CD1c-positive myeloid dendritic cell (primary cell): ENCODE data around the gene PPP2R3A.

ENCODE experiments used
- DNase-seq: peaks from one replicate; pipeline ENCODE4 v3.0.0-alpha.2; 2016; ENCODE audit errors: extremely low spot score

PPP2R3A gene

DNA sequence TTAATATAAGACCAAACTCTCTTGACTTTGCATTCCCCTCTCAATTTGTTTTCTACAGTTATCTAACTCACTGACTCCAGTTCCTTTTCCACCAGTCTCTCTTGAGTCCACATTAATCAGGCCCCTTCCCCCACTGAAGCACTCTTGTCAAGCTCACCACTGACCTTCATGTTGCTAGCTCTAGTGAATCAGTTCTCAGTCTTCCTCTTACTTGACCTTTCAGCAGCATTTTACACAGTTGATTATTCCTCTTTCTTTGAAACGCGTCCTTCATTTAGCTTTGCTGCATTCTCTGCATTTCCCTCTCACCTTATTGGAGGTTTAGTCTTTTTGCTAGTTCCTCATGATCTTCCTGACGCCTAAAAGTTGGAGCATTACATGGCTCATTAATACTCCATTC is 8.3 kb downstream of the PPP2R3A start:
- DNase-seq, result no peak

DNA sequence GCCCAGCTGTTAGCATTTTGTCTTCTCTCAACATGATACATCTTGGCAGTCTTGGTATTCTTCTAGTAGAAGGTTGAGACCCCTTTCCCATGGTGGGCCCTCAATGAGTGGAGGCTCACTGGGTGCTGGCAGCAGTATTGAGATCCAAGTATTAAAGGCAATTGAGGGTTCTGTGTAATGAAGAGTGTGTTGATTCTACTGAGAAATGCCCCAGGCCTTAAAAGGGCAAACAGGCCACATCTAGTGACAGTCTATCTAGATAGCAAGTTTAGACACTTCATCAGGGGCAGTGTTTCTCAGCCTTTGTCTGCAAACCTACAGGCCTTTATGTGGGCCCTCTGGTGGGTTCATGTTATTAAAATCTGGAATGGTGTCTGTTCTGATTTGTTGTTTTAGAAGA is 9.5 kb downstream of the PPP2R3A start:
- DNase-seq, result no peak

DNA sequence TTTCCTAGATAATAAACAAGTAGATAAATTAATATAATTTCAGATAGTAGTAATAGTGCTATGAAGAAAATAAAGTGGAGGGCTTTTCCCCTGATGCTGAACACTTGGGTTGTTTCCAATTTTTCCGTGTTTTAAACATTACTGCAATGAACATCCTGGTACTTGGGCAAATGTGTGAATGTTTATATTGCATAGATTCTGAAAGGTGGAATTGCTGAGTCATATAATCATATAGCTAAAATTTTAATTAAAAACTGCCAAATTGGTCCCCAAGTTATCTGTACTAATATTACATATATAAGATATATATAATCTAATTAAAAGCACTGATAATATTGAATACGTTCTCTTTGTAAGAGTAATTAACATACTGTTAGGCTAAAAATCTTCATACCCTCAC is 10.0 kb downstream of the PPP2R3A start:
- DNase-seq, result no peak

DNA sequence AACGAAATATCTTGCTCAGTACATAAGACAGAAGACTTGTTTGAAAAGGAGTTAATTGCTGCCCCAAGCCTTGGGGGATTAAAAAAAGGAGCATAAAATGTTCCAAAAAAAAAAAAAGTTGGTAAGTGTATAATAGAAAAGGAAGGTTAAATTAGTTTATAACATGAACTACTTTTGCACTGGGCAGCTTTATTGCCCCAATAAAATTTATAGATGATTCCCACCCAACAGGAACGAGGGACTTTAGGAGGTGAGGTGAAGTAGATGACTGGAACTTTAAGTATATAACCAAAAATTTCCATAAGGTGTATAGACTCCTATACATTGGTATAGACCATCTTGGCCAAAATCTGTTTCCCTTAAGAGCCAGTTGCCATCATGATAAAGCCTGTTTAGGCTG is 14.8 kb downstream of the PPP2R3A start:
- DNase-seq, result no peak

DNA sequence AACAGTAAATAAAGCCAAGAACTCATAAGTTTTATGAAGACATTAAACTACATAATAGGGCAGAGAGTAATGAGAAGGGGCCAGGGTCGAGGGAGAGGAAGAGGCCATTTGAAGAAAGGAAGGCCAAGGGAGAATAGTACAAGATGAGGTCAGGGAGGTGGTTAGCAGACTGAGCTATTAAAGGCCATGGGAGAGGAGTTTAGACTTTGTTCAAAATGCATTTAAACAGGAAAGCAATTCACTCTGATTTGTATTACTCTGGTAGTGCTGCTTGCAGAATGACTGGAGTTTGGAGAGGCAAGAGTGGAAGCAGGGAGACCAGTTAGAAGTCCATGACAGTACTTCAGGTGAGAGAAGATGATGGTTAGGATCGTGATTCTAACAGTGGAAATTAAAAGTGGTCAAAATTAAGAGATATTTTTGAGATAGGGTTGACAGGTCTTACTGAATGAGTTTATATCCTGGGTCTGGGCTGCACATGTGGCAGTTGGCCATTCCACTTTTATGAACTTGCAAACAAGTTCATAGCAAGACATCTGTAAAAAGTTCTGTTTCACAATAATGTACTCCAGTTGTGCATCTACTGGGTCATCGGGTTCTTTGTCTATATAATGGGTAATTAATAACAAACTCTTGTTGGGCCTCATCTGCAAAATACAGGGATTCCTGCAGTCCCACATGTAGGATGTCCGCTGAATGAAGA is 16.3 kb downstream of the PPP2R3A start:
- DNase-seq, result no peak

DNA sequence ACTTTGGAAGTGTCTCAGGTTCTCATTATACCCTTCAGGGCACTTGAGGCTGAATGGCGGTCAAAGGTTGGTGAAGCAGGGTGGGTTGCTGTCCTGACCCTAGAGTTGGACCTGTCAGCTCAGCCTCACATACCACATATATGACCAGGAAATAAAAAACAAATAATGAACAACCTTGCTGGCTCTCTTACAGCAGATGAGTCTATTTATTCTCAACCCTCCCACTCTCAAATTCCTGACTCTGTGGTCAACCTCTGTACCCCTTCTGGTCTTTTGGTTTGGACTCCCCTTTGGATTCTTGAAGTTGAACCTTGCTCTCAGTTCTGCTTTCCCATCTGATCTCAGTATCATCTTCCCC is 16.9 kb downstream of the PPP2R3A start:
- no peak for DNase-seq

DNA sequence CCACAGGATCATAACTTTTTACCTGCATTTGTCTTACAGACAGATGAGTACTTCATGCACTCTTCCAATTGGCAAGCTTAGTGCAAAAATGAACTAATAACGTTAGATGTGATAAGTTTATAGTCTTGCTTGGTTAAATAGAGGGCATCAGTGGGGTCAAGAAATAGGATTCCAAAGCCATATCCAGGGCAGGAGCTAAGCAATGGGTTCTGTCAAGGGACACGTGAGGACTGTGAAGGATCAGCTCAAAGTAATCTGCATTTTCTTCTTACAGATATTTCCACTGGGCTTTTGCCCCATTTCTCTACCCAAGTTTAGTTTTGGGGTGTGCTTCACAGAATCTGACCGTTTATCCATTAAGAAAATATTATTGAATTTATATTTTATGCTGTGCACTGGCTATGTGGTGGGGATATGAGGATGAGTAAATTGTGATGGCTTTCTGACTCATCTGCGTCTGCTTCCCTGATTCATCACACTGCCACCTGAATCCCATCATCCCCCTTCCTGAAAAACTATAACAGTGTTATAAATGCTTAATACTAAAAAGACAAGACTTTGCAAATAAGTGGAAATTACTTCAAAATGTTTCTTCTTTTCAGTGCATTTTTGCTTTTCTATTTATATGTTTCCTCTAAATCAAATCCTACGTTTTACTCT is 17.5 kb downstream of the PPP2R3A start:
- DNase-seq, result no peak

DNA sequence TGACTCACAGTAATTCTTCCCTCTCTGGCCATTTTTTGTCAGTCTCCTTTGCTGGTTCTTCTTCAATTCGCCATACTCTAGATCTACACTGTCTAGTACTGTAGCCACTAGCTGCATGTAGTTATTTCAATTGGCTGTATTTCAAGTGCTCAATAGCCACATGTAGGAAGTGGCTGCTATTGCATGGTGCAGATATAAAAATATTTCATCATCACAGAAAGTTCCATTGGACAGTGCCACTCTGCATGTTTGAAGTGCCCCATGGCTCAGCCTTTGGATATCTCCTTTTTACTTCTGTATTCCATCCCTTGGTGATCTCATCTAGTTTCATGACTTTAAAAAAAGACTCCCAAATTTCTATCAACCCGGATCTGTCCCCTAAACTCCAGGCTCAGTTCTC is 22.1 kb downstream of the PPP2R3A start:
- no peak for DNase-seq

DNA sequence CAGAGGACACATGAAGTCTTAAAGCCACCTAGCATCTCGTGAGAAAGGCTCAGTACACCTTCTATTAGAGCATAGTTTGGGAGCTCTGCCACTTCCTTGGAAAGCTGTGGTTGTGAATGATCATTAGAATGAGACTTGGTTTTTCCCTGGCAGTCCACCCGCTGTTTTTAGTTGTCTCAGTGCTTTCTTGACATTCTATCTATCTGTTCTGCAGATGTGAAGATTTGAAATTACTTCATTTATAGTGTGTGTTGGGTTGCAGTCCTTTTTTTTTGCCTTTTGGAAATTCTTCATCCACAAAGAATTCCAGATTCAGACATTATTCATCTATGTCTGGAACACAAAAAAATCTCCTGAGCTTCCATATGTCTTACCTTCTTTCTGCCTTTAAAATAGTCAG is 23.7 kb downstream of the PPP2R3A start:
- no peak for DNase-seq

DNA sequence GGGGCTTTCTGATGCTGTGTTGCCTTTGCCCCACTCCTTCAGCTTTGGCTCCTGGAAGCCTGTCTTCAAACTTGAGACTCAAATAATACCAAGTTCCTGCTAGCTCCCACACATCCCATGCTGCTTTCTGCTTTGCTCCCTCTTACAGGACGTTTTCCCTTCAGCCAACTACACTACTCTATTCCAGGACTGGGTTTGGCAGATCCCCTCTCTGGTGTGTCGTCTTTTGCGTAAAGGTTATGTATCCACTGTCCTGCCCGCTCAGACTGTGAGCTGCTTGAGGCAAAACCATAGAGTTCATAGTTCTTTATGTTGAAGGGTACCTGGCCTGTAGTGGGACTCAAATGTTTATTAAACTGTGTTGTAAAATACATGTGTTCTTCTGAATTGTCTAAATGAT is 25.4 kb downstream of the PPP2R3A start:
- DNase-seq, result no peak

DNA sequence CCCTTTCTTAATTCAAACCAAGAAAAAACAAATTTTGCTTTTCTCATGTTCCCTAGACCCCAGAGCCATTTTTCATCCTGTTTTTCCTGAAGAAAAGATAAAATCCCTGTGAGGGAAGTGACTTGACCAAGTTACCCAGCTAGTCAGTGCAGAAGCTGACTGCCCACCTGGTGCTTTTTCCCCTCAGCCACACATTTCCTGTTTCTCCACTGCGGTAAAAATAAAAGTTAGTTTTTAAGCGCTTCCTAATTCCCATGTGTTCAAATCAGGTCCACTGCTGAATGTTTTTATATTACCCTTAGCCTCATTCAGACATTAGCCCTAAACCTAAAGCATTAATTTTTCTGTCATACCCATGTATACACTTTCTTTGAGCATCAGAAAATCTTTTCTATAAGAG is 26.1 kb downstream of the PPP2R3A start:
- no peak for DNase-seq

DNA sequence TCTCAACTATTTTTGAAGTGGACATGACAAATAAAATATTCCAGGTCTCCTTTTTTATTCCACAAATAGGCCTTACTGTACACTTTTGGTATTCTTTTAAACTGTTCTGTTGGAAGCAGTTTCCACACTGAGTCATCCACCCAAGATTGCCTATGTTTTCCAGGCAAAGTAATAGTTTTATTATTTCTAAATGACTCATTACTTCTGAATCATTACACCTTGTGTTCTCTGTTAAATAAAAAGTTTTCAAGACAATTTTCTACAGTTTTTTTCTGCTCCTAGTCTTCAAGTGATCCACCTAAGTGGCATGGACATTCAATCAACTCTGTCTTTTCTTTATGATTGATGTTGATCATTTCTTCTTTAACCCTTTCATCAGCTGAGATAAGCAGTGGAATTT is 26.5 kb downstream of the PPP2R3A start:
- DNase-seq, result no peak

DNA sequence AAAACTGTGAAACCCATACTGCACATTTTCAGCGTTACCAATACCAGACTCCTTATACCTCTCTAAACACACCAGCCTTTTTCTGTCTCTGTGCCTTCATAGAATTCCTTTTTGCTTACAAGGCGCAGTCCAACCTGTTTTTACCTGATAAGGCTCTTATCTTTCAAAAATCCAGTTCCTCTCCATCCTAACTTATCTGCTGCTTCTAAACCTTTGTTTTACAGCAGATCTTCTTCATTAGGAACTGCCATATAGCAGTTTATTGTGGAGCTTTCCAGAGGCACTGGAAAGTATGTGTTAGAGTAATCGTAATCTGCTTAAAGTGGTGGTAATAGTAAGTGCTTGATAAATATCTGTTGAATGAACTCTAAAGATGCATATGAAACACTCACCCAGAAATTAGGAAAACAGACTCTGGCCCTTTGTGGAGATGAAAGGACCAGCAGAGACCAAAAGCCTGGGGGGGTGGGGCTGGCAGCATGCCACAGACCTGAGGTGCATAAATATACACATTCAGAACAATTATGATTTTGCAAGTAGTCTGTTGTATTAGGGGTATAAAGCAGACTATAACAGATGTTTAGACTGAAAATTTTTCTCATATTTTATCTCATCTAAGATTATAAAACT is 29.3 kb downstream of the PPP2R3A start:
- no peak for DNase-seq

DNA sequence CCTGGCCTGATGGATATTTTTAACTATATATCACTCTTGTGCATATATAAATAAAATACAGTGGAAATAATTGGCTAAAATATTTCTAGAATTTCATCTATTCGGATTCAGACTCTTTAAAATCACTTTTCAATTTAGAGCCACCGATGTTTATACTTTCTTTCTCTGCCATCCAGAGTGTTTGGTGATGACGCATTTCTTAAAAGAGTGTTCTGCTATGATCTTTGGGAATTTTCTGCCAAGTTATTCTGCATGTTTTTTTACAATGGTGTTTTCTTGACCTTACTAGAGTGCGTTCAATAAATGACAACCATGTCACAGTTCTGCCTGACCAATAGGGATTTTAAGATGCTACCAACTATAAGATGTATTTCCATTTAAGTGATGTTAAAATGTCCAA is 30.2 kb downstream of the PPP2R3A start:
- DNase-seq, result no peak

DNA sequence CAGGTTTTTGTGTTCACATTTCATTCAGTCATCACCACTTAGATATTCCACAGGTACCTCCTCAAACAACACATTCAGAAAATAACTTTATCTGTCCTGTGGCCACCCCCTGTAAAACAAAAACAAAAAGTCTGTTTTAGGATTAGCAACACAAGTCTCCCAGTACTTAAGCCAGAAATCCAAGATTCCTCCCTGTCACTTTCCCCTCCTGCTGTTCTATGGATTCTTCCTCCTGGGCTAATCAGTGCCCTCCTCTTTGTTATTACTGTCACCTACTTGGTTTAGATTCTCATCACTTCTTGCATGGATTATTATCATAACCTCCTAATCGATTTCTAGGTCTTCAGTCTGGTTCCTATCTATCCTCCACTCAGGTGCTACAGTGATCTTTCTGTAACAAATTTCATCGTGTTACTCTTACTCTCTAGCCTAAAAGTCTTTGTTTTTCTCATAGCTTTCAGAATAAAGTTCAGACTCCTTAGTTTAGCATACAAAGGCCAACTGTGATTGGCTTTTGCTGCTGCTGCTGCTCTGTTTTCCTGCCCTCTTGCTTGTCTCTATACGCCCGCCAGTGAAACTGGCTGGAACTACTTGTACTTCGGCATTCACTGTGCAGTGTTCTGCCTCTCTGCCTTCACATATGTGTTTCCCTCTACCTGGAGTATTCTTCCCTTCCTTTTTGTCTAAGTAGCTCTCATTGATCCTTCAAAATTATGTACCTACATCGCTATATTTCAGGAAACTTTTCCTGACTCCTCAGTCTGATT is 32.2 kb downstream of the PPP2R3A start:
- no peak for DNase-seq

DNA sequence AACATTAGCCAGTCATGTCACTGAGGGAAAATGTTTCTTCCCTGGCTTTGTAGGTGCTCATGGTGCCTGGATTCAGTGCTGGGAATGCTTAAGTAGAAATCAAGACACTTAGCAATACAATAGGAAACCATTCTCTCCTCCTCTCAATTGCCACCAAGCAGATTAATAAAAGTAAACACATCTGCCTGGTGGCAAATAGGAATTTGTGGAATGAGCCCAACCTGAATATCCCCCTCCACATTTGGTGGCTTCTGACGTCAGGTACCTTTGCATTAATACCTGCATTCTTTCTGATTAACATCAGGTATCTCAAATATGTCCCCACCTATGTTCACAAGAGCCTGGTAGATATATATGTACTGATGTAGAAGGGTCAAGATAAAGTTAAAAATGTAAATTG is 42.7 kb downstream of the PPP2R3A start:
- no peak for DNase-seq

DNA sequence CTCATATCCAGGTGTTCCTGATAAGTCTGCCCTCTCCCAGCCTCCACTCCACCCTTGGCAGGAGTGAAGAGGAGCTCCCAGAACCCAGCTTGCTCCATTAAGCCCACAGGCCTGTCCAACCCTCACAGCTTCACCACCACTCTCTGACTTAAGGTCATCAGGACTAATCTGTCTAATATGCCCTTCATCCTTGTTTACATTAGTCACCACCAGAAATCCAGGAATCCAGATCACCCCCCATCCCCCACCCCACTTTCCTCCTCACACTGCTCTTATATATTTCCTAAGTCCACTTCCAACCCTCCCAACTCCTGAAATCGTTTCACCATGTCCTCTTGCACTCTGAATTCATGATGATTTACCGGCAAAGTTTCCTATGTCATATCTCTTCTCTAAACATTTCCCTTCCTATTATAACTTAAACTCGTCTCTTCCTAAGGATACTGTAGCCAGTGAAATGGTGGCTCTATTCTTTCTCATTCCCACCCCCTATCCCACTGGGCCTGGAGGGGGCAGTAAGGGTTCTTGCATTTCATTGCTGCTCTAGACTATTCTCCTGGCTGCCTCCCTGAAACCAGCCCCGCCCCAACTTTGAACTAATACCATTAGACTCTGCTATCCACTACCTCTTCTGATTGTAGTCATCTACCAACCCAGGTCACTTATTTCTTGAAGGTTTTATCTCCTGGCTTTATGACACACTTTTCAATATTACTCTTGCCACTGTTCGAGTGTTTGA is 43.4 kb downstream of the PPP2R3A start:
- no peak for DNase-seq

DNA sequence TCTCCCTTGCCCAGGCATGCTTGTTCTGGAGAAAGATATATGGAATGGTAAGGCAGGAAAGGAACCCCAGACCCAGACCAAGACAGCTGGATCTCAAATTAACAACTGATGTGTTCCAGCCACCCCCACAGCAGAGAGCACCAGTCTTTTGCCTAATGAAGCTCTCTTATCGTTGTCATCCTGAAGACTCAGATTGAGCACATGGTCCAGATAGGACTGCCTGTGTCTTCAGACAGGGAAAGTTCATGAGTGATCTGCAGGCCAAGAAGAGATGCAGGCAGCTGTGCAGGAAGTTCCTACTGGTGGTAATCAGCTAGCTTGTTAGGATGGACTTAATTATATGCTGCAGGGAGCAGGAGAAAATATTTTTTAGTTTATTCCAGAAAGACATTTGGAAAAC is 53.3 kb downstream of the PPP2R3A start:
- DNase-seq, result no peak

DNA sequence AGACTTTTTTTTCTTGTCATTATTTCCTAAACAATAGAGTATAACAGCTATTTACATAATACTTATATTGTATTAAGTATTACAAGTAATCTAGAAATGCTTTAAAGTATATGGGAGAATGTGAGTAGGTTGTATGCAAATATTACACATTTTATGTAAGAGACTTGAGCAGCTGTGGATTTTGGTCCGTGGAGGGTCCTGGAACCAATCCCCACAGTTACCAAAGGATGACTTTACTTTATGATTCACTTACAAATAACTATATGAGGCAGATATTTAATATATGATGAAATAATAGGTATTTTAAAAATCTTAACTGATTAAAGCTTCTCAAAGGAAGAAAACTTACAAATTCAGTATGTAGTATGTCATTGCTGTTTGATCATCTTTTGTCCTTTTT is 56.3 kb downstream of the PPP2R3A start:
- DNase-seq, result no peak

DNA sequence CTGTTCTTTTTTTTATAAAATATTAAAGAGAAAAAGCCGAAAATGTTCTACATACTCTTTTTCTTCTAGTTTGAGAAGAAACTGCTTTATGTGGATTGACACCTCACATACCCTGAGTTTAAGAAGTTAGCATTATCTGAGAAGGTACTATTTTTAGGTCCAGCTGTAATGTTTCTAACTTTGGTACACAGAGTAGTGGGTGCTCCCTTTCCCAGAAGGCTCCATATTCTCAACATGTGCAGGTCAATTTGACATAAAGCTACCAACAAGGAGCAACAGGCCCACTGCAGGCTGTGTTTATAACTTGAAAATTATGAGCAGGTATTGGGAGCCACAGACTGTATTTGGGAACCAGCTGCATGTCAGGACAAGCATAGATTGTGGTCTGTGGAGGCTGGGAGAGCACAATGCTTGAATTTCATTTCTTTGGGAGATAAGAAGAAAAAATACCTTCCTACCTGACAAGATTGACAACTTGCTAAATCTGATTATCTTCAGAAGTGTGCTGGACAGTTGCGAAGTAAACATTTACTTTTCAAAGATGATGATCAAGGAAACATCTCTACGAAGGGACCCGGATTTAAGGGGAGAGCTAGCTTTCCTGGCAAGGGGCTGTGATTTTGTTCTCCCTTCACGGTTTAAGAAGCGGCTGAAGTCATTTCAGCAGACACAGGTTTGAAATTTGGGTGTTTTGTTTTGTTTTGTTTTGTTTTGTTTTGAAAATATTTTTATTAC is 57.2 kb downstream of the PPP2R3A start:
- no peak for DNase-seq

DNA sequence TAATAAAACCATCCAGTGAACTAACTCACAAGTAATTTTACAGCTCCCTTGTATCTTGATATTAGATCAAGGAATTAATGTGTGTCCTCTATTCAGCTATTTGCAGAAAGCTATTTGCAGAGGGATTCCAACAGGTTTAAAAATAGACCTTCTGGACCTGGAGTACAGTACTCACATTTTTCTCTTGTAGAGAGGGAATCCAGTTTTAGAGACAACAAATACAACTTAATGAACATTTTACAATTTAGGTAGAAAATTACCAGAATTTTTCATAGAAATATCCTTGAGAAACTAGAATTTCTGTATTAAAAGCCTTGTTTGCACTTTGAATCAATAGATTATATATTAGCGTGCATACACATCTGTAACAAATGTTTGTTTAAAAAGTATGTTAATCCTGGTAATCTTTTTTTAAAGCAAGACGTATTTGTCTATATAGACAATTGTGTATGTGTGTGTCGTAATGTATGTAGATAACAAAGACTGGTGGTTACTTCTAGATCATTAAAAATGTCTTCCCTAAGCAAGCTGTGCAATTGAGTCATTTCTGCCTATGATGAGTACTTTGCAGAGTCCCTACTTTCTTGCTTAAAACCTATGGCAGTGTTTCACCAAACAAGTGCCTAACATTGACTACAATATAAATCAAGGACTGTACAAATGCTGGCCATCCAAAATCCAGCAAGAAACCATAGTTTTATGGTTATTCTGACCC is 57.9 kb downstream of the PPP2R3A start:
- no peak for DNase-seq
